Measurements from ENCODE around the gene TPX2. TPM values are rescaled to one million over a fixed set of nuclear protein-coding genes. Genes with fewer than 3 reads are reported as not detected.

Gene TPX2
- total and polyA plus RNA-seq, 2 donors from 2014 or later = 0.47 to 1.4 TPM

DNA sequence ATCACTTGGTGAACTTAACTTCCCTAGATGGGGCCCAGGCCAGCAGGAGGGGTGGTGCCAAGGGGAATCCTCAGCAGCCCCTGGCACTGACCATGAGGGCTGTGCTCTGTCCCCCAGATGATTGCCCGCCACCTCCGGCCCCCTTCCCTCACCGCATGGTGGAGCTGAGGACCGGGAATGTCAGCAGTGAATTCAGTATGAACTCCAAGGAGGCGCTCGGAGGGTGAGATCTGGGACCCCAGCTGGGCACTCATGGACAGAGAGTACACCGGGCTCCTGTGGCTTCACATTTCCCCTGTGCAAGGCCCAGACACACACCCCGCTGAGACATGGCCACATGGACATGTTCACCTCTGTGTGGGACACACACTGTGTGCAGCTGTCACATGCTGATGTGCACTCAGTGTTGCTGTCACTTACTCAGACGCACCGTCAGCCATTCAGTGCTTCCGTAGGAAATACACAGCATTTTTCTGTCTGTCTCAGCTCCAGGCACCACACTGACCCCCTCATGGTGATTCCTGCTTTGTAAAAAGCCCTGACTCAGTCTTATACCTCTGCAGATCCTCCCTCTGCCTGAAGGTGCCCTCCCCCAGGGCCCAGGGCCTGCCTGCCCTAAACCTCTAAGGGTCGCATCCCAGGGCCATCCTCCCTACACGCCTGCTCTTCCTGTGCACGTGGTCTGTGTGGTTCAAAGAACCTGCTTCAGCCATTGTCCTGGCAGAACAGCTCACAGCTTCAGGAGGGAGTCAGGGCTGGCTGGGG, 84.5 kb downstream of the TPX2 start:
- intact Hi-C loops (cut with DNase I) = loop anchor here (10.0 kb wide), 1 partner anchor 131 kb away; the partner anchor contains the start of gene PDRG1
- TF ChIP-seq, protein P1, sequence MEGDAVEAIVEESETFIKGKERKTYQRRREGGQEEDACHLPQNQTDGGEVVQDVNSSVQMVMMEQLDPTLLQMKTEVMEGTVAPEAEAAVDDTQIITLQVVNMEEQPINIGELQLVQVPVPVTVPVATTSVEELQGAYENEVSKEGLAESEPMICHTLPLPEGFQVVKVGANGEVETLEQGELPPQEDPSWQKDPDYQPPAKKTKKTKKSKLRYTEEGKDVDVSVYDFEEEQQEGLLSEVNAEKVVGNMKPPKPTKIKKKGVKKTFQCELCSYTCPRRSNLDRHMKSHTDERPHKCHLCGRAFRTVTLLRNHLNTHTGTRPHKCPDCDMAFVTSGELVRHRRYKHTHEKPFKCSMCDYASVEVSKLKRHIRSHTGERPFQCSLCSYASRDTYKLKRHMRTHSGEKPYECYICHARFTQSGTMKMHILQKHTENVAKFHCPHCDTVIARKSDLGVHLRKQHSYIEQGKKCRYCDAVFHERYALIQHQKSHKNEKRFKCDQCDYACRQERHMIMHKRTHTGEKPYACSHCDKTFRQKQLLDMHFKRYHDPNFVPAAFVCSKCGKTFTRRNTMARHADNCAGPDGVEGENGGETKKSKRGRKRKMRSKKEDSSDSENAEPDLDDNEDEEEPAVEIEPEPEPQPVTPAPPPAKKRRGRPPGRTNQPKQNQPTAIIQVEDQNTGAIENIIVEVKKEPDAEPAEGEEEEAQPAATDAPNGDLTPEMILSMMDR (IDR thresholded peaks at IDR 0.05; ENCODE audit: borderline replicate concordance, extremely low read depth, insufficient read depth) = no peak
- no peak overlapping the region for H3K9ac ChIP-seq (ENCODE audit: low read length in 3 of 3)
- no peaks in the 10 kb centered on the region for H3K36me3 ChIP-seq (ENCODE audit: control insufficient read depth in 2 of 3, insufficient read depth in 3 of 3, low read length in 3 of 3)
- DNase-seq (peak in 1 of 5 donors; percentile 61), FAIRE-seq (no peak)
- H3K27me3 ChIP-seq (ENCODE audit: control insufficient read depth, insufficient read depth, low read length) = no peaks in the 10 kb centered on the region
- H3K4me1 ChIP-seq (ENCODE audit: control insufficient read depth in 2 of 3, insufficient read depth in 2 of 3, low read depth in 1 of 3, low read length in 3 of 3) = peaks cover 0 to 3% (median 2%) of the 10 kb centered on the region in 3 donors
- no peaks in the 10 kb centered on the region for H3K9me3 ChIP-seq (ENCODE audit: control insufficient read depth in 2 of 3, insufficient read depth in 1 of 3, low read length in 3 of 3)
- no peak overlapping the region for H3K27ac ChIP-seq (ENCODE audit: low read depth in 2 of 2, low read length in 2 of 2)
- no peak overlapping the region for H3K4me3 ChIP-seq (ENCODE audit: low read length in 3 of 3)

GRCh38 chr20:31824125-31824485, 85.0 kb downstream of the TPX2 start:
- peaks cover 0 to 3% (median 2%) of the 10 kb centered on the region in 3 donors for H3K4me1 ChIP-seq (ENCODE audit: control insufficient read depth in 2 of 3, insufficient read depth in 2 of 3, low read depth in 1 of 3, low read length in 3 of 3)
- intact Hi-C loops (cut with DNase I) = loop anchor here (10.0 kb wide), 1 partner anchor 131 kb away; the partner anchor contains the start of gene PDRG1

GRCh38 chr20:31824554-31825313, 85.6 kb downstream of the TPX2 start:
- Histone ChIP-seq H3K27ac (ENCODE audit: low read depth in 2 of 2, low read length in 2 of 2) (no peak overlapping the region), H3K4me1 (ENCODE audit: control insufficient read depth in 2 of 3, insufficient read depth in 2 of 3, low read depth in 1 of 3, low read length in 3 of 3) (peaks cover 0 to 3% (median 2%) of the 10 kb centered on the region in 3 donors), H3K9ac (ENCODE audit: low read length in 3 of 3) (no peak overlapping the region), H3K4me3 (ENCODE audit: low read length in 3 of 3) (no peak overlapping the region), H3K27me3 (ENCODE audit: control insufficient read depth, insufficient read depth, low read length) (no peaks in the 10 kb centered on the region), H3K9me3 (ENCODE audit: control insufficient read depth in 2 of 3, insufficient read depth in 1 of 3, low read length in 3 of 3) (no peaks in the 10 kb centered on the region), H3K36me3 (ENCODE audit: control insufficient read depth in 2 of 3, insufficient read depth in 3 of 3, low read length in 3 of 3) (no peaks in the 10 kb centered on the region)
- TF ChIP-seq, protein P1 (IDR thresholded peaks at IDR 0.05; ENCODE audit: borderline replicate concordance, extremely low read depth, insufficient read depth) = no peak
- no peak for FAIRE-seq
- DNase-seq = peak in 1 of 5 donors; percentile 41
- intact Hi-C loops (cut with DNase I) = loop anchor here (10.0 kb wide), 1 partner anchor 130 kb away; the partner anchor contains the start of gene PDRG1

More at GRCh38 chr20:31824125-31824485, 85.0 kb downstream of the TPX2 start:
- H3K36me3 ChIP-seq (ENCODE audit: control insufficient read depth in 2 of 3, insufficient read depth in 3 of 3, low read length in 3 of 3) = no peaks in the 10 kb centered on the region
- H3K27ac ChIP-seq (ENCODE audit: low read depth in 2 of 2, low read length in 2 of 2) = no peak overlapping the region
- H3K4me3 ChIP-seq (ENCODE audit: low read length in 3 of 3) = no peak overlapping the region
- FAIRE-seq (no peak), DNase-seq (no peak)
- no peaks in the 10 kb centered on the region for H3K27me3 ChIP-seq (ENCODE audit: control insufficient read depth, insufficient read depth, low read length)
- TF ChIP-seq, protein P1 (IDR thresholded peaks at IDR 0.05; ENCODE audit: borderline replicate concordance, extremely low read depth, insufficient read depth) = no peak
- no peak overlapping the region for H3K9ac ChIP-seq (ENCODE audit: low read length in 3 of 3)
- H3K9me3 ChIP-seq (ENCODE audit: control insufficient read depth in 2 of 3, insufficient read depth in 1 of 3, low read length in 3 of 3) = no peaks in the 10 kb centered on the region

Data from kidney (tissue), 14 donors.